Right lobe of liver (tissue), 6 donors: ENCODE results near the gene MON1A. TPM values are rescaled to one million over a fixed set of nuclear protein-coding genes. Genes with fewer than 3 reads are reported as not detected.

Experiments used
- ATAC-seq, 4 donors: fragments of 200-7000 bp; cut with Tn5 transposase; one replicate each; pipeline ENCODE4 v1.9.1; 2020; ENCODE audit warnings: mild to moderate bottlenecking in 4 of 4, moderate library complexity in 4 of 4
- DNase-seq, 3 donors: peaks; one replicate each; pipeline ENCODE4 v3.0.0-alpha.2; 2020
- H3K27ac ChIP-seq, 3 donors: fragments of 200-600 bp; one replicate each; pipeline ENCODE4 v1.8.0; 2022
- H3K27me3 ChIP-seq, 2 donors: fragments of 200-600 bp; one replicate each; pipeline ENCODE4 v1.8.0; 2022
- H3K36me3 ChIP-seq, 4 donors: fragments of 200-600 bp; sonication (generic) in 1 of 4; one replicate each; pipeline versions ENCODE4 v1.5.1 to v1.8.0; 2017 to 2022; ENCODE audit warnings: control low read depth in 1 of 4
- H3K4me1 ChIP-seq, 4 donors: fragments of 200-600 bp; sonication (generic) in 1 of 4; one replicate each; pipeline versions ENCODE4 v1.5.1 to v1.8.0; 2017 to 2022; ENCODE audit warnings: control low read depth in 1 of 4
- H3K4me3 ChIP-seq, 3 donors: fragments of 200-600 bp; one replicate each; pipeline ENCODE4 v1.8.0; 2022
- H3K9me3 ChIP-seq, 4 donors: fragments of 200-600 bp; sonication (generic) in 1 of 4; one replicate each; pipeline versions ENCODE4 v1.5.1 to v1.8.0; 2017 to 2022; ENCODE audit warnings: control low read depth in 1 of 4
- POLR2A ChIP-seq: fragments of 450-650 bp; IDR thresholded peaks from one replicate; pipeline ENCODE4 v1.6.1; 2017; ENCODE audit warnings: antibody characterized with exemption, mild to moderate bottlenecking
- WGBS: methylation state at CpG from one replicate; pipeline ENCODE4 v1.1.6; 2018; ENCODE audit warnings: low coverage, low lambda C conversion rate; ENCODE audit not compliant: insufficient coverage; ENCODE audit errors: missing lambda C conversion rate; 5-methylcytosine and 5-hydroxymethylcytosine counted together
- intact Hi-C, 2 donors: fragments of 100-400 bp; cut with DNase I; formaldehyde crosslinking; loops; one replicate each; pipeline versions ENCODE4 v1.11.2 to v1.14.1; 2022
- total RNA-seq, 6 experiments: library from RNA; depleted of rRNA in 2 of 6; stranded (reverse); fragments of >200 nt in 2 of 6; fragmentation: NEBNext Ultra II Directional in 3 of 6; extraction: Animal tissue kit (Norgen Biotek cat#: 25700) in 3 of 6; gene quantifications; one replicate each; pipeline versions ENCODE4 v1.1.0 to v1.2.4, GENCODE V29; 2016 to 2023
- TF ChIP-seq, protein P1 (sequence below), 4 donors: fragments of 200-600 bp in 3 of 4; fragments of 450-650 bp in 1 of 4; IDR thresholded peaks; one replicate each; pipeline versions ENCODE4 v1.5.1 to v1.8.0; 2016 to 2022; ENCODE audit warnings: antibody characterized with exemption in 4 of 4, mild to moderate bottlenecking in 2 of 4
- donor health status: DM: no; HTN: yes; CAD: no.
- donor health status: DM: no; HTN: no; CAD: no.
- donor health status: DM: no; HTN: no; CAD: no.
- donor health status: DM: no; HTN: yes; CAD: no.
- donor health status: DM: no; HTN: yes; CAD: no.

The MON1A gene
- total RNA-seq, 6 experiments from 2014 or later = 5.4 to 14.2 (median 7.5) TPM

DNA sequence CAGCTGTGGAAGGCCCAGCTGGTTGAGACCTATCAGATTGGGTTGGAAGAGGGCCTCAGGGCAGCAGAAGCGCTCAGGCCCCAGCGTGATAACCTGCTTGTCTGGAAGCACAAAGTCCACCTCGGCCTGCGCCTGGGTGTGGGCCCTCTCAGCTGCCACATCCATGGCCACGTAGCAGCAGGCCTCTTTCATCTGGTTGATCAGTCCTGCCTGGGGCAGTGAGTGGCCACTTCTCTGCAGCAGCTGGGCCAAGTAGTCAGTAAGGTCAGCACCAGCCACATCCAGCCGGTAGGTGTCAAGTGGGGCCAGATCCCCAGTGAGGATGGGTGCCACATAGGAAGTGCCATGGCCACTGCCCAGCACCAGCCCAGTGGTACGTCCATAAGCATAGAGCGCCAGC, 56.0 kb downstream of the MON1A start:
- Histone ChIP-seq H3K27me3 (peaks cover 0 to 5% of the 10 kb centered on the region in 2 donors), H3K9me3 (no peaks in the 10 kb centered on the region), H3K36me3 (no peaks in the 10 kb centered on the region), H3K4me1 (peaks cover 0 to 8% (median 0%) of the 10 kb centered on the region in 4 donors), H3K27ac (no peak overlapping the region), H3K4me3 (no peak overlapping the region)
- intact Hi-C loops = no loop called here
- ATAC-seq = peak; percentile 34 to 88 (median 50)
- WGBS = 20% methylated on average over 1 of the region's 8 CpGs
- TF ChIP-seq, protein P1, sequence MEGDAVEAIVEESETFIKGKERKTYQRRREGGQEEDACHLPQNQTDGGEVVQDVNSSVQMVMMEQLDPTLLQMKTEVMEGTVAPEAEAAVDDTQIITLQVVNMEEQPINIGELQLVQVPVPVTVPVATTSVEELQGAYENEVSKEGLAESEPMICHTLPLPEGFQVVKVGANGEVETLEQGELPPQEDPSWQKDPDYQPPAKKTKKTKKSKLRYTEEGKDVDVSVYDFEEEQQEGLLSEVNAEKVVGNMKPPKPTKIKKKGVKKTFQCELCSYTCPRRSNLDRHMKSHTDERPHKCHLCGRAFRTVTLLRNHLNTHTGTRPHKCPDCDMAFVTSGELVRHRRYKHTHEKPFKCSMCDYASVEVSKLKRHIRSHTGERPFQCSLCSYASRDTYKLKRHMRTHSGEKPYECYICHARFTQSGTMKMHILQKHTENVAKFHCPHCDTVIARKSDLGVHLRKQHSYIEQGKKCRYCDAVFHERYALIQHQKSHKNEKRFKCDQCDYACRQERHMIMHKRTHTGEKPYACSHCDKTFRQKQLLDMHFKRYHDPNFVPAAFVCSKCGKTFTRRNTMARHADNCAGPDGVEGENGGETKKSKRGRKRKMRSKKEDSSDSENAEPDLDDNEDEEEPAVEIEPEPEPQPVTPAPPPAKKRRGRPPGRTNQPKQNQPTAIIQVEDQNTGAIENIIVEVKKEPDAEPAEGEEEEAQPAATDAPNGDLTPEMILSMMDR (IDR thresholded peaks at IDR 0.05) = no peak
- no peak for TF ChIP-seq POLR2A
- peak in 1 of 3 donors; percentile 56 for DNase-seq

DNA sequence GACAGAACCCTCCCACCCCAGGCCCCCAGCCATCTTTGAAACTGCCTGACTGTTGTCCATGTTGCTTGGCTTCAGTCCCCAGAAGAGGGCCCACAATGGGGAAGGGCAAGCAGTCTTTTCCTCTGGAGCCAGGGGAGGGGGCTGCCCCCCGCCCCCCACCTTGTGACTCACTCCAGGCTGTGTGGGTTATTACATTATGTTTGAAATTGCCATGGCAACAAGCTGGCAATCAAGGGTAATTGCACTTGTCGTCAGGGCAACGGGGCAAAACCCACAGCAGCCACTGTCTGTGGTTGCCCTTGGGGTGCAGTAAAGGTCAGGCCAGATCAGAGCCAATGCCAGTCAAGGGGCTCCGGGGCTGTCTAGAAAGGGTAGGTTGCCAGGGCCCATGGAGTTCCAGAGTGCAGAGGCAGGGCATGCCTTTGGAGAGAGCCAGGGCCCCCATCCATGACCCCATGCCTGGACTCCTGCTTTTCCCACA, 56.8 kb downstream of the MON1A start:
- no peak overlapping the region for H3K4me3 ChIP-seq
- WGBS = no CpG with 5 or more reads among the region's 4 CpGs
- no peak for ATAC-seq
- H3K9me3 ChIP-seq = no peaks in the 10 kb centered on the region
- TF ChIP-seq, protein P1 (IDR thresholded peaks at IDR 0.05) = no peak
- no peak for TF ChIP-seq POLR2A
- H3K27ac ChIP-seq = no peak overlapping the region
- intact Hi-C loops = no loop called here
- H3K4me1 ChIP-seq = peaks cover 0 to 8% (median 0%) of the 10 kb centered on the region in 4 donors
- H3K36me3 ChIP-seq = no peaks in the 10 kb centered on the region
- DNase-seq = no peak
- H3K27me3 ChIP-seq = peaks cover 0 to 5% of the 10 kb centered on the region in 2 donors

DNA sequence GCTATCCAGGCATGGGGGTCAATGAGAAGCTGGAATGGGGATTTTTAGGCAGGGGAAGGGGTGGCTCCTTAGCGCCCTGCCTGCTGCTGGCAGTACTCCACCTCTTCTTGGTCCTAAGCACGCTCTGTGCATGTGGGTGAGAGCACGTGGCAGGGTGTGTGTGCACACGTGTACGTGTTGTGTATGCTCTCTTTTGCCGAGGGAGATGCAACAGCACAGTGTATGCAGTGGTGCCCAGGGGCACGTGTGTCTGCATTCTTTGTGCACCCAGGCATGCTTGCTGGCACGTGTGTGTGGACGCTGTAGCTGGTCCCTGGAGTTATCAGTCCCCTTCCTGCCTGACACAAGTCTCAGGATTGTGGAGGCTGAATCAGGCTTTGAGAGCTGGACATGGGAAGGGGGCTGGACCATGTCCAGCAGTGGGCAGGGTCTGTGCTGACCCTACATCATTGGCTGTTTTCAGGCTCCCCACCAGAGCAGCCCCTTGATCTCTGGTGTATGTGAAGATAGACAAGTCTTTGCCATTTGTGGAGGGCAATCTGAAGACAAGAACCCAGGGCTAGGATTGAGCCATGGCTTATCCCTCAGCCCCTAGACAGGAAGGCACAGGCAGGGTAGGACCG, 58.0 kb downstream of the MON1A start:
- WGBS = 50% methylated on average over 4 of the region's 10 CpGs
- Histone ChIP-seq H3K36me3 (no peaks in the 10 kb centered on the region), H3K9me3 (no peaks in the 10 kb centered on the region), H3K4me1 (peaks cover 0 to 8% (median 0%) of the 10 kb centered on the region in 4 donors), H3K27me3 (peaks cover 0 to 5% of the 10 kb centered on the region in 2 donors), H3K4me3 (no peak overlapping the region), H3K27ac (no peak overlapping the region)
- intact Hi-C loops = no loop called here
- no peak for DNase-seq
- no peak for ATAC-seq
- TF ChIP-seq POLR2A = no peak
- TF ChIP-seq, protein P1 (IDR thresholded peaks at IDR 0.05) = no peak

DNA sequence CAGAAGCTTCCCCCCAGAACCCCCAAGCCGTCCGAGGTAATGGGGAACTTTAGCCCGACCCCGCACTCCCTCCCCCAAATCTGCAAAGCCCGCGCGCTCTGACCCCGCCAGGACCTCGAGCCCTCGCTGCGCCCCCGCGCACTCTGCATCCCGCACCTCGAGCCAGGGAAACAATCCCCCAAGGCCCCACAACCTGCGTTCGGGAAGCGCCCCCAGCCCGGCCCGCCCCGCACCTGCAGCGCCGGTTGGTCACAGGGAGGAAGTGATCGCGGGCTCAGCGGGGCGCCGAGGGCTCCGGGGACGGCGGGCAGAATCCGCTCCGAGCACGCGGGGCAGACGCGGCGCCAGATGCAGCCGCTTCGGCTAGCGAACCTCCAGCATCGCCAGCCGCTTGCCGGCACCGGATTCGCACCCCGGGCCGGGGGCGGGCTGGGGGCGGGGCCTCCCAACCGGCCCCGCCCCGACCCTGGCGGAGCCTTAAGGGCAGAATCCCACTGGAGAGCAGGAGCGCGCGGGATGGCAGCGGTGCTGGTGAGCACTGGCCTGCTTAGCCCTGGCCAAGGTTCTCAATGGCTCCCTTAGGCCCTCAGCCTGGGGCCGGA, 60.0 kb downstream of the MON1A start, which contains the start of gene CAMKV:
Gene CAMKV, minus strand, starts transcription at position 382 of the 602 bp plus-strand sequence. CDS start 7,518 bp downstream, outside the sequence.
- intact Hi-C loops = no loop called here
- no peaks in the 10 kb centered on the region for H3K36me3 ChIP-seq
- DNase-seq (no peak), ATAC-seq (peak in 1 of 4 donors; percentile 31)
- 4% methylated on average over 13 of the region's 59 CpGs for WGBS
- peaks cover 0 to 8% (median 0%) of the 10 kb centered on the region in 4 donors for H3K4me1 ChIP-seq
- H3K9me3 ChIP-seq = no peaks in the 10 kb centered on the region
- TF ChIP-seq, protein P1 (IDR thresholded peaks at IDR 0.05) = no peak
- no peak for TF ChIP-seq POLR2A
- peak within 1 kb of the TSS in 2 of 3 donors; percentile 1 to 16 for H3K4me3 ChIP-seq
- no peak within 1 kb of the TSS for H3K27ac ChIP-seq
- H3K27me3 ChIP-seq = peaks cover 0 to 5% of the 10 kb centered on the region in 2 donors
